Gastroesophageal sphincter (tissue), 4 donors: Measurements from ENCODE around the gene ANLN. TPM values are rescaled to one million over a fixed set of nuclear protein-coding genes. Genes with fewer than 3 reads are reported as not detected.

Source experiments
- ATAC-seq: fragments of 150-250 bp; one replicate; pipeline ENCODE4 v1.9.1; 2016; ENCODE audit warnings: mild to moderate bottlenecking, moderate library complexity
- H3K27ac ChIP-seq, 4 donors: fragments of 200-600 bp; sonication (generic) in 3 of 4; 1 replicate in 3 of 4; 2 replicates in 1 of 4; pipeline ENCODE4 v1.5.1; 2016 to 2019
- H3K27me3 ChIP-seq: fragments of 200-600 bp; sonication (generic); one replicate; pipeline ENCODE4 v1.5.1; 2019
- H3K36me3 ChIP-seq, 2 donors: fragments of 200-600 bp; sonication (generic); one replicate each; pipeline ENCODE4 v1.5.1; 2019; ENCODE audit warnings: control low read depth in 1 of 2
- H3K4me1 ChIP-seq, 3 donors: fragments of 200-600 bp; sonication (generic); 1 replicate in 2 of 3; 2 replicates in 1 of 3; pipeline ENCODE4 v1.5.1; 2016 to 2019; ENCODE audit warnings: control low read depth in 2 of 3
- H3K4me3 ChIP-seq, 2 donors: fragments of 200-600 bp; sonication (generic); one replicate each; pipeline ENCODE4 v1.5.1; 2019; ENCODE audit warnings: mild to moderate bottlenecking in 1 of 2, moderate library complexity in 1 of 2
- H3K9me3 ChIP-seq, 3 donors: fragments of 200-600 bp; sonication (generic); one replicate each; pipeline ENCODE4 v1.5.1; 2017 to 2019; ENCODE audit warnings: control low read depth in 2 of 3
- EP300 ChIP-seq: sonication (generic); formaldehyde crosslinking; IDR thresholded peaks from one replicate; pipeline ENCODE4 v1.6.1; 2017; ENCODE audit warnings: antibody characterized with exemption, mild to moderate bottlenecking
- POLR2A ChIP-seq, 2 donors: fragments of 450-650 bp; IDR thresholded peaks; one replicate each; pipeline ENCODE4 v1.6.1; 2017; ENCODE audit warnings: antibody characterized with exemption in 2 of 2, mild to moderate bottlenecking in 2 of 2, moderate library complexity in 1 of 2
- POLR2AphosphoS5 ChIP-seq: sonication (generic); formaldehyde crosslinking; IDR thresholded peaks from one replicate; pipeline ENCODE4 v1.6.1; 2017; ENCODE audit warnings: antibody characterized with exemption
- WGBS, 2 donors: methylation state at CpG; one replicate each; pipeline ENCODE4 v1.1.5; 2018; ENCODE audit warnings: low coverage in 1 of 2; 5-methylcytosine and 5-hydroxymethylcytosine counted together
- total RNA-seq, 4 donors: library from RNA; depleted of rRNA; stranded (reverse); fragments of >200 nt; gene quantifications; one replicate each; pipeline ENCODE4 v1.1.0, GENCODE V29; 2016
- TF ChIP-seq, protein P1 (sequence below), 4 experiments: fragments of 200-600 bp in 2 of 4; fragments of 450-650 bp in 2 of 4; sonication (generic) in 1 of 4; IDR thresholded peaks; one replicate each; pipeline ENCODE4 v1.5.1; 2017 to 2019; ENCODE audit warnings: antibody characterized with exemption in 4 of 4, mild to moderate bottlenecking in 2 of 4, moderate library complexity in 2 of 4

Gene ANLN
- total RNA-seq, 4 donors from 2014 or later: 2.8 to 20.7 (median 13.9) TPM

DNA sequence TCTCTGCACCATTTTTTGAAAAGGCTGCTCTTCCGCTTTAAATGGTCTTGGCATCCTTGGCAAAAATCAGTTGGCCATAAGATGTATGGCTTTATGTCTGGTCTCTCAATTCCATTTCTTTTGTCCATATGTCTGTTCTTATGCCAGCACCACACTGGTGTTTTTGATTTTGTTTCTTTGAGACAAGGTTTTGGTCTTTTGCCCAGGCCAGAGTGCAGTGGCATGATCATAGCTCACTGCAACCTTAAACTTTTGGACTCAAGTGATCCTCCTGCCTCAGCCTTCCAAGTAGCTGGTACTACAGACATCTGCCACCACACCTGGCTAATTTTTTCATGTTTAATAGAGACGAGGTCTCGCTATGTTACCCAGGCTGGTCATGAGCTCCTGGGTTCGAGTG lies 48.5 kb downstream of the ANLN start:
- 95 to 100% methylated on average over 1 to 4 of the region's 4 CpGs for WGBS, 2 donors
- Histone ChIP-seq H3K4me1 (peaks cover 0 to 14% (median 0%) of the 10 kb centered on the region in 3 donors), H3K4me3 (no peak overlapping the region), H3K36me3 (no peaks in the 10 kb centered on the region), H3K27ac (no peak overlapping the region), H3K9me3 (no peaks in the 10 kb centered on the region), H3K27me3 (no peaks in the 10 kb centered on the region)
- no peak for ATAC-seq
- TF ChIP-seq POLR2AphosphoS5 (no peak), POLR2A (IDR thresholded peaks at IDR 0.05) (no peak)

DNA sequence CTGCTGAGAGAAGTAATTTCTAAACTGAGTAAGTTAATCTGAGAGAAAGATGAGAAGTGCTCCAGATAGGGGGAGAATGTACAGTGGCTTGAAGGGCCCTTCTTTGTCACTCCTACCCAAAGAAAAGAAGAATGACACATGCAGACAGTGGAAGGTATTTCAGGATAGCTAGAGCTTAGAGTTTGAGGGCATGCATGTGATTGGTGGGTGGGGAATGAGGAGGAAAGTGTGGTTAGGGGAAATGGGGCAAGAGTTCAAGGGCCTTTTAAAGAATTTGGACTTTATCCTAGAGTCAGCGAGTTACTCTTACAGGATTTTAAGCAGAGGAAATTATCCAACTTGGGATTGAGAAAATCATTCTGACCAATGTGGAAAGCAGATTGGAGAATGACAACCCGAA lies 50.0 kb downstream of the ANLN start:
- TF ChIP-seq, protein P1, sequence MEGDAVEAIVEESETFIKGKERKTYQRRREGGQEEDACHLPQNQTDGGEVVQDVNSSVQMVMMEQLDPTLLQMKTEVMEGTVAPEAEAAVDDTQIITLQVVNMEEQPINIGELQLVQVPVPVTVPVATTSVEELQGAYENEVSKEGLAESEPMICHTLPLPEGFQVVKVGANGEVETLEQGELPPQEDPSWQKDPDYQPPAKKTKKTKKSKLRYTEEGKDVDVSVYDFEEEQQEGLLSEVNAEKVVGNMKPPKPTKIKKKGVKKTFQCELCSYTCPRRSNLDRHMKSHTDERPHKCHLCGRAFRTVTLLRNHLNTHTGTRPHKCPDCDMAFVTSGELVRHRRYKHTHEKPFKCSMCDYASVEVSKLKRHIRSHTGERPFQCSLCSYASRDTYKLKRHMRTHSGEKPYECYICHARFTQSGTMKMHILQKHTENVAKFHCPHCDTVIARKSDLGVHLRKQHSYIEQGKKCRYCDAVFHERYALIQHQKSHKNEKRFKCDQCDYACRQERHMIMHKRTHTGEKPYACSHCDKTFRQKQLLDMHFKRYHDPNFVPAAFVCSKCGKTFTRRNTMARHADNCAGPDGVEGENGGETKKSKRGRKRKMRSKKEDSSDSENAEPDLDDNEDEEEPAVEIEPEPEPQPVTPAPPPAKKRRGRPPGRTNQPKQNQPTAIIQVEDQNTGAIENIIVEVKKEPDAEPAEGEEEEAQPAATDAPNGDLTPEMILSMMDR (IDR thresholded peaks at IDR 0.05): no peak
- no peak for TF ChIP-seq POLR2AphosphoS5
- no peak for TF ChIP-seq EP300
- TF ChIP-seq POLR2A (IDR thresholded peaks at IDR 0.05): no peak
- H3K9me3 ChIP-seq: no peaks in the 10 kb centered on the region
- no peaks in the 10 kb centered on the region for H3K36me3 ChIP-seq
- peaks cover 0 to 14% (median 0%) of the 10 kb centered on the region in 3 donors for H3K4me1 ChIP-seq
- no peak overlapping the region for H3K4me3 ChIP-seq
- no peaks in the 10 kb centered on the region for H3K27me3 ChIP-seq
- 100% methylated on average over 1 to 2 of the region's 2 CpGs for WGBS, 2 donors
- ATAC-seq: no peak
- no peak overlapping the region for H3K27ac ChIP-seq

DNA sequence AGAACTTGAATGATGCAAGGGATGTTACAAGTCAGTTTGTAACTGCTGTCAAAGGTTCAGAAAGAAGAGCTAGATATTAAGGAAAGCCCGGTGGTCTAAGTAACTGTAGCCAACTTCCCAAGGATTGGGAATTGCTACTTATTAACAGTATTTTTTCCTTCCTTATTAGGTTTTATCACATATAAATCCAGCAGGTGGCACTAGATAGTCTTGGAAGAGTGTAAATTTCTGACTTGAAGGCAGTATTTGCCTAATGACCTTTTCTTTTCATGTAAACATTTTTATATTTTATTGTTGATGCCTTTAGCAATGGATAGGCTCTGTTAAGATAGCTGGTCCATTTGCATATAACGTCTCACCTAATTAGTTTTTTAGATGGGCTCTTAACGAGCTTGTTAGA lies 51.2 kb downstream of the ANLN start:
- Histone ChIP-seq H3K9me3 (no peaks in the 10 kb centered on the region), H3K27me3 (no peaks in the 10 kb centered on the region), H3K36me3 (no peaks in the 10 kb centered on the region), H3K4me3 (no peak overlapping the region), H3K4me1 (peaks cover 0 to 14% (median 0%) of the 10 kb centered on the region in 3 donors), H3K27ac (no peak overlapping the region)
- TF ChIP-seq POLR2AphosphoS5: no peak
- no peak for TF ChIP-seq POLR2A (IDR thresholded peaks at IDR 0.05)
- no peak for TF ChIP-seq EP300
- TF ChIP-seq, protein P1 (IDR thresholded peaks at IDR 0.05): peak; percentile 27 to 51 (median 40)
- ATAC-seq: no peak
- 37 to 48% methylated on average over 3 of the region's 3 CpGs for WGBS, 2 donors

DNA sequence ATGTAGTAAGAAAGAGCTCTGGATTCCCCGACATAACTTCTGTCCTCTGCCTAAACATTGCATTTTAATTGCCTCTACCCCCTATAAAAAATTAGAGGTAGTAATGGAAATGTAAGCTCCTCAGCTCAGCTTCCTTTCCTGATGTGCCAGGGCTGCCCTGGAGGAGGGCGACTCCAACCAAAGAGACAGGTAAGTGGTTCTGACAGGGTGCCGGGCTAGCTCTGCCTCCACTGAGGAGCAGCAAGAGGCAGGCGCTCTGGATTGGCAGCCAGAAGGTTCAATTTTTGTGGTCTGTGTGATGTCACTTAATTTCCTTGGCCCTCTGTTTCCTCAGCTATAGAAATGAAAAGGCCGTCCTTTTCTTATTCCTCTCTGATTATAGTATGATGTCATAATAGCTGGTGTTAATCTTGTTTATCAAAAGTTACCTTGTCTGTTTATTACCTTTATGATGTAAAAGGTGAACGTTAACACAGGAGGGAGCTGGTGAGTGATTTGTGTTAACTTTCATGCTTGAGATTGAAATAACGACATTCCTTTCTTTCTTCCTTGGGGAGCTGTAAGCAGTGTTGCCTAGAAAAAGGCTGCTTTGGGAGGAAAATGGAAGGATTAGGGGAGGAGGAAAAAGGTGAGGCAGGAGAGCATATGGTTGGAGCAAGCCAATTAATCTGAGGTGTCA lies 51.8 kb downstream of the ANLN start:
- H3K27ac ChIP-seq: peak overlapping the region in 1 of 4 donors; percentile 15
- TF ChIP-seq POLR2A (IDR thresholded peaks at IDR 0.05) (no peak), POLR2AphosphoS5 (no peak), EP300 (no peak)
- TF ChIP-seq, protein P1 (IDR thresholded peaks at IDR 0.05): no peak
- 47 to 77% methylated on average over 4 to 7 of the region's 7 CpGs for WGBS, 2 donors
- H3K9me3 ChIP-seq: no peaks in the 10 kb centered on the region
- H3K4me3 ChIP-seq: no peak overlapping the region
- H3K27me3 ChIP-seq: no peaks in the 10 kb centered on the region
- no peaks in the 10 kb centered on the region for H3K36me3 ChIP-seq
- H3K4me1 ChIP-seq: peaks cover 0 to 14% (median 0%) of the 10 kb centered on the region in 3 donors
- ATAC-seq: no peak

DNA sequence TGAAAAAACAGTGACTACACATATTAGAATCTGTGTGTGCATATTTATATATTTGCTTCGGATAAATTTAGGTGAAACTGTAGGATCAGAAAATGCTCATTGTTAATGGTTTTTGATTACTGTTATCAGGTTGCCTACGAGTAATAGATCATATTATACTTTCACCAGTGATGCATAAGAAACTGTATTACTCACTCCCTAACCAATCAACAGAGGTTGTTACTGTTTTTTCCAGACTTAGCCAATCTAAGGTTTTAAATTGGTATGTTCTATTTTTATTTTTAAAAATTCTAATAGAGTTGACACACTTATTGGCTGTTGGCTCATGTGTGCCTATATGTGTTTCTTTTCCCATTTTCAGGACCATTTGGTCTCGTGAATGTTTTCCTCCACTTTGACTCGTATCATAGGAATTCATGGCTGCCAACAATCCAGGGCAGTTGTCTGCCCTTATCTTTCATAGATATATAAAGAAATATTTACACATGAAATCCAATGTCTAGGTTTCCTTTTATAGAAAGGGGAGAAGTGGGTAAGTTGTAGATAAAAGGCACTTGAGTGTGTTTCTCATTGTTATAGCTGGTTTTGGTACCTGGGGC lies 59.2 kb downstream of the ANLN start:
- Histone ChIP-seq H3K9me3 (no peaks in the 10 kb centered on the region), H3K36me3 (no peaks in the 10 kb centered on the region), H3K4me1 (no peaks in the 10 kb centered on the region), H3K27me3 (no peaks in the 10 kb centered on the region), H3K27ac (no peak overlapping the region), H3K4me3 (no peak overlapping the region)
- no peak for ATAC-seq
- 53 to 93% methylated on average over 3 to 4 of the region's 4 CpGs for WGBS, 2 donors
- TF ChIP-seq EP300 (no peak), POLR2A (IDR thresholded peaks at IDR 0.05) (no peak), POLR2AphosphoS5 (no peak)
- TF ChIP-seq, protein P1 (IDR thresholded peaks at IDR 0.05): no peak
